GM20000 (cell line): Measurements from ENCODE around the gene TET1.

Source experiments
- DNase-seq: peaks from one replicate; pipeline ENCODE4 v3.0.0; 2012; ENCODE audit warnings: low spot score
- TF ChIP-seq, protein P1 (sequence below): IDR thresholded peaks from 2 replicates; pipeline ENCODE4 v1.5.1; 2012; ENCODE audit warnings: mild to moderate bottlenecking, control low read depth; ENCODE audit errors: extremely low read depth, missing control alignments

TET1 gene

DNA sequence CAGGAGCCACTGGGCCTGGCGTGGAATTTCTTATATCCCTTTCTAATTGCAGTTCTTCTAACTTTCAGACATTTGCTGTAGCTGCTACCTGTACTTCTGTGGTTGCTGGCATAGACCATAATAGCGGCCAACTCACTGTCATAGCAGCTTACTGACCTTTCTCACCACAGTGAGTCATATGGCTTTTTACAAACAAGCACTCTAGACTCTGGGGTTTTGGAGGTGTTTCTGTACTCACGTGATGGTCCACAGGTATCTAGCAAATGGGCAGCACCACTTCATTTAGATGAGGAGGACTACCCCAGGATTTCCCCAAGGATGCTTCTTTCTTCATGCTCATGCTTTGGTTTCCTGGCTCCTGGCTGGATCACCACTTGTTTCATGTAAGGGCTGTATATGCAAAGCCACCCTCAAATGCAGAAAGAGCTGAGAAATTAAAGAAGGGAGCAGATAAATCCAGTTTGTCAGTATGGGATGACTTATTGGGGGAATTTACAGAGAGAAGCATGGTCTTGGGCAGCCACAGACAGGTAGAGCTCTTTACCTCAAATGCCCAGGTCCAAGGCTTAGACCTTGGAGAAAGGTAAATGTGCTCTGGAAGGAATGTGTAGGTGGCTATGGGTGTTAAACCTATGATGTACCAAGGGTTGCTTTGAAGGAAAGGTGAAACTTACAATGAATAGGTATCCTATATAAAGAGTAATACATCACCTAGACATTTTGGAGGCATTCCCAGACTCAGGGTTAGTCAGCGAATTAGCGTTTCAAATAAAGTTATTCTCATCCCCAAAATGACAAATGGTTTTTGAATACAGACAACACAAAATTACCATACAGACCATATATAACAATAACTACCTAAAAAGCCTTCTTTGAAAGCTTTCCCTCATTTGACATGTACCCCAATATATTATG, 16.9 kb upstream of the TET1 start:
- TF ChIP-seq, protein P1, sequence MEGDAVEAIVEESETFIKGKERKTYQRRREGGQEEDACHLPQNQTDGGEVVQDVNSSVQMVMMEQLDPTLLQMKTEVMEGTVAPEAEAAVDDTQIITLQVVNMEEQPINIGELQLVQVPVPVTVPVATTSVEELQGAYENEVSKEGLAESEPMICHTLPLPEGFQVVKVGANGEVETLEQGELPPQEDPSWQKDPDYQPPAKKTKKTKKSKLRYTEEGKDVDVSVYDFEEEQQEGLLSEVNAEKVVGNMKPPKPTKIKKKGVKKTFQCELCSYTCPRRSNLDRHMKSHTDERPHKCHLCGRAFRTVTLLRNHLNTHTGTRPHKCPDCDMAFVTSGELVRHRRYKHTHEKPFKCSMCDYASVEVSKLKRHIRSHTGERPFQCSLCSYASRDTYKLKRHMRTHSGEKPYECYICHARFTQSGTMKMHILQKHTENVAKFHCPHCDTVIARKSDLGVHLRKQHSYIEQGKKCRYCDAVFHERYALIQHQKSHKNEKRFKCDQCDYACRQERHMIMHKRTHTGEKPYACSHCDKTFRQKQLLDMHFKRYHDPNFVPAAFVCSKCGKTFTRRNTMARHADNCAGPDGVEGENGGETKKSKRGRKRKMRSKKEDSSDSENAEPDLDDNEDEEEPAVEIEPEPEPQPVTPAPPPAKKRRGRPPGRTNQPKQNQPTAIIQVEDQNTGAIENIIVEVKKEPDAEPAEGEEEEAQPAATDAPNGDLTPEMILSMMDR = no peak
- no peak for DNase-seq

DNA sequence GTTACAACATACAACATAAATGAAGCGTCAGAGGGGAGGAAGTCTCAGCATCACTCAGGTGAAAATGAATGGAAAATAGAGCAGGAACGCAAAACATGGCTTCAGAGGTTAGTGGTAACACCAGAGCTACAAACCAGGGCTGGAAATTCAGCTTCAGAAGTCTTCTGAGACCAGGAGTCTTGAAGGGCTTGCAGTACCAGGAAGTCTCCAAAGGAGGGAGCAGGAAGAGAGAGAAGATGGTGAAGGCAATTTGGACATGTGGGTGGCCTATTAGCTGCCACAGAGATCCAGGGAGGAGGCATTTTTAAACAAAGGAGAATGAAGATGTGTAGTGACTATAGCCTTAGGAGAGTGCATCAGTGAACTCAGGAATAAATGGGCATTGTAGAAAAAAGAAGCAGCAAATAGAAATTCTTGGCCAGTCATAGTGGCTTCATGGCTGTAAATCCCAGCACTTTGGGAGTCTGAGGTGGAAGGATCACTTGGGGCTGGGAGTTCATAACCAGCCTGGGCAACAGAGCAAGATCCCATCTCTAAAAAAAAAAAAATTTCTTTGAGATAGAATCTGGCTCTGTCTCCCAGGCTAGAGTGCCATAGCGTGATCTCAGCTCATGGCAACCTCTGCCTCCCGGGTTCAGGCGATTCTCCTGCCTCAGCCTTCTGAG, 9.3 kb upstream of the TET1 start:
- TF ChIP-seq, protein P1 = peak; percentile 76
- DNase-seq = peak; percentile 77

DNA sequence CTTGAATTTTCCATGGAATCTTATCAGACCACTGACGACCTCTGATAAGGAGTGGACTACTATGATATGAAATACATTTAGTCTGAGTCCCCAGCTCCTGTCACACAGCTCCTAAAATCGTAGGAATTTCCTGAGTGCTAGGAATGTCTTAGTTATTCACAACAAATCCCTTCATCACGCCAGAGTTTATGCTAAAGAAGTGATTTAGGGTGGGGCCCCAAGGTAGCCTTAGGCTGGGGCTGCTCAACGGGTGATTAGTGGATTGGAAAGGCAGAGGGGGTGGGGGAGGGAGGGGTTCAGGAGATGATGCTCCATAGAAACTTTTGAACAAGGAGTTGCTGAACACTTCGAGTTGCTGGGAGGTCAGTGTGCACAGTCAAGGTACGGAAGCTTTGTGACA, 7.0 kb upstream of the TET1 start:
- TF ChIP-seq, protein P1 = no peak
- DNase-seq = no peak

DNA sequence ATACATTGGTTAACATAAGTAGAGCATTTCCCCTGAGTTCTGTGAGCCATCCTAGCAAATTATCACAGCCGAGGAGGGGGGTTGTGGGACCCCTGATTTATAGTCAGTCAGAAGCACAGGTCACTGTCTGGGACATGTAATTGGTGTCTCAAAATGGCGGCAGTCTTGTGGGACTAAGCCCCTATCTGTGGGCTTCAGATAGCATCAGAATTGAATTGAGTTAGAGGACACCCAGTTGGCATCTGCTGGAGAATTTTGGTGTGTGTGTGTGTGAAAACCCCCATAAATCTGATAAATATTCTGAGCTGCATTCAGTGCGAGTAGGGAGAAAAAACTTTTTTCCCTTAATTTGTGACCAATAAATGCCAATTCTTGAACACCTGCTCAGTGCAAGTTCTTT, 6.5 kb upstream of the TET1 start:
- no peak for DNase-seq

DNA sequence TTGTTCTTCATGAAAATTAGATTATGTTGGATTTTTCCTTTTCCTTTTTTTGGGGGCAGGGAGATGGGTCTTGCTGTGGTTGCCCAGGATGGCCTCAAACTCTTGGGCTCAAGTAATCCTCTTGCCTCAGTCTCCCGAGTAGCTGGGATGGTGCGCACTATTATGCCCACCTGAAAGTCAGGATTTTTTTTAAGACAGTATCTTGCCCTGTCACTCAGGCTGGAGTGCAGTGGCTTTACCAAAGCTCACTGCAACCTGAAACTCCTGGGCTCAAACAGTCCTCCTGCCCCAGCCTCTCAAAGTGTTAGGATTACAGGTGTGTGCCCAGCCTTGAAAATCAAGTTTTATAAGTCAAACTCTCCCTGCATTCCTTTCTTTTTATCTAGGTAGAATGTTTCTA, 1.7 kb upstream of the TET1 start:
- TF ChIP-seq, protein P1 = no peak
- DNase-seq = no peak

More for the DNA sequence above, 6.5 kb upstream of the TET1 start:
- TF ChIP-seq, protein P1 = no peak

DNA sequence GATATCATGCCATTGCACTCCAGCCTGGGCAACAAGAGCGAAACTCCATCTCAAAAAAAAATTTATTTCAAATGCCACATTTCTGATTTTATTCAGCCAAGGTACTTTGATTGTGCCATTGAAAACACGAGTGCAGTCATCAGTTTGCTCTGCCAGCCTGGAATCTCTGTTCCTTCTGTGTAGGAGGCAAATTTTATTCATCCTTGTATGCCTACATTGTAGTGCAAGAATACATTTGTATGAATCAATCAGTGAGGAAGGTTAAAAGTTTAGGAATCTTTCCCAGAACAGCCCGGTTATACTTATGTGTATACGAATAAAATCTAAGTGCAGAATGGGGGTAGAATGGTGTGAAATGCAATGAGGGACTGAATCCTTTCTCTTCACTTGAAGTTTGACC, 886 bp upstream of the TET1 start:
- no peak for DNase-seq
- TF ChIP-seq, protein P1 = no peak

DNA sequence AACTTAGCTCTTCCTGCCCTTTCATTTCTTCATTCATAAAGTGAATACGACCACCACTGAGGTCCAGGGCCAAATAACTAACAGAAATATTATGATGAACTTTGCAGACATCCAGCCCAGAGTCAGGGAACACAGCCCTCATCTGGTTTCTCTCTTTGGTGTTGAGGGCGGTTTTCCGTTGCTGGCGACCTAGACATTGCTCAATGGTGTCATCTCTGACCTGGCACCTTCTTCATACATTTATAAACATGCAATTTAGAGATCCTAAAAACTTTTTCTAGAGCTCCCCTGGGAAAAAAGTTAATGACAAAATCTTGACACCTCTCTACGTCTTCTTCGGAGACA, 324 bp upstream of the TET1 start:
- TF ChIP-seq, protein P1 = no peak

More for the DNA sequence above, 324 bp upstream of the TET1 start:
- DNase-seq = no peak
